SK-N-SH (cell line): ENCODE results near the gene CYP2A13. TPM values are rescaled to one million over a fixed set of nuclear protein-coding genes. Genes with fewer than 3 reads are reported as not detected.

Experiments used
- CTCF ChIA-PET: fragments of 300-600, 350-600 bp; formaldehyde crosslinking; extraction: SDS; loops from one replicate; lab custom pipeline; 2021; lab: Yijun Ruan, JAX
- POLR2A ChIA-PET: fragments of 350-600 bp; sonication (Branson Sonifier 250); formaldehyde crosslinking; extraction: SDS; loops from one replicate; lab custom pipeline; 2020; ENCODE audit warnings: antibody characterized with exemption, inconsistent platforms; lab: Yijun Ruan, JAX
- DNase-seq: peaks from one replicate; pipeline ENCODE4 v3.0.0; 2012
- H2AFZ ChIP-seq: fragments of 200-600 bp; sonication (generic); 2 replicates; pipeline ENCODE4 v1.8.1; 2016; ENCODE audit warnings: antibody characterized with exemption, mild to moderate bottlenecking, low read depth
- H3F3A ChIP-seq: fragments of 200-600 bp; sonication (generic); replicated peaks from 2 replicates; pipeline ENCODE3; 2016; ENCODE audit warnings: antibody characterized with exemption, mild to moderate bottlenecking; ENCODE audit not compliant: insufficient read depth
- H3K27ac ChIP-seq, 2 experiments: fragments of 200-500 bp in 1 of 2; fragments of 200-600 bp in 1 of 2; sonication (Bioruptor generic) in 1 of 2; sonication (generic), shearing (Covaris generic) in 1 of 2; 2 replicates each; pipeline versions ENCODE4 v1.5.1 to v1.6.1; 2014 to 2016; ENCODE audit warnings: low read depth in 2 of 2, inconsistent platforms in 1 of 2, low read length in 1 of 2, mild to moderate bottlenecking in 1 of 2, mixed read lengths in 1 of 2
- H3K27me3 ChIP-seq: fragments of 200-600 bp; sonication (generic), shearing (Covaris generic); 2 replicates; pipeline ENCODE4 v1.6.1; 2016; ENCODE audit warnings: mixed run types; ENCODE audit not compliant: insufficient read depth
- H3K36me3 ChIP-seq, 2 experiments: fragments of 200-500 bp in 1 of 2; fragments of 200-600 bp in 1 of 2; sonication (Bioruptor generic) in 1 of 2; sonication (generic) in 1 of 2; replicated peaks in 1 of 2; 2 replicates each; pipeline versions ENCODE3 to v1.5.1; 2014 to 2016; ENCODE audit warnings: low read length in 1 of 2, mild to moderate bottlenecking in 1 of 2; ENCODE audit not compliant: insufficient read depth in 2 of 2, control insufficient read depth in 1 of 2
- H3K4me1 ChIP-seq, 2 experiments: fragments of 200-500 bp in 1 of 2; fragments of 200-600 bp in 1 of 2; sonication (Bioruptor generic) in 1 of 2; sonication (generic), shearing (Covaris generic) in 1 of 2; 2 replicates each; pipeline versions ENCODE4 v1.5.1 to v1.6.1; 2014 to 2016; ENCODE audit warnings: low read depth in 1 of 2, low read length in 1 of 2, mixed run types in 1 of 2; ENCODE audit not compliant: insufficient read depth in 2 of 2, control insufficient read depth in 1 of 2
- H3K4me2 ChIP-seq: fragments of 200-600 bp; sonication (generic), shearing (Covaris generic); 2 replicates; pipeline ENCODE4 v1.6.1; 2017; ENCODE audit warnings: mixed run types
- H3K4me3 ChIP-seq, 2 experiments: fragments of 200-500 bp in 1 of 2; fragments of 200-600 bp in 1 of 2; sonication (Bioruptor generic) in 1 of 2; sonication (generic), shearing (Covaris generic) in 1 of 2; 2 replicates each; pipeline versions ENCODE4 v1.5.1 to v1.8.1; 2014 to 2016; ENCODE audit warnings: low read depth in 2 of 2, inconsistent platforms in 1 of 2, low read length in 1 of 2, mild to moderate bottlenecking in 1 of 2, mixed read lengths in 1 of 2, moderate library complexity in 1 of 2
- H3K79me2 ChIP-seq: fragments of 200-600 bp; sonication (generic); 2 replicates; pipeline ENCODE4 v1.8.1; 2017; ENCODE audit warnings: mild to moderate bottlenecking; ENCODE audit not compliant: insufficient read depth
- H3K9ac ChIP-seq: fragments of 200-600 bp; sonication (generic); 2 replicates; pipeline ENCODE4 v1.6.1; 2017; ENCODE audit warnings: mixed run types
- H3K9me2 ChIP-seq: fragments of 200-600 bp; sonication (generic); 2 replicates; pipeline ENCODE4 v1.6.1; 2017; ENCODE audit warnings: mixed run types
- H3K9me3 ChIP-seq: fragments of 200-600 bp; sonication (generic); 2 replicates; pipeline ENCODE4 v1.6.1; 2017; ENCODE audit warnings: mixed run types, mild to moderate bottlenecking, moderate library complexity
- H4K20me1 ChIP-seq: fragments of 200-600 bp; sonication (generic); 2 replicates; pipeline ENCODE4 v1.6.1; 2017; ENCODE audit warnings: mild to moderate bottlenecking, mixed run types; ENCODE audit not compliant: insufficient read depth
- EP300 ChIP-seq, 2 experiments: IDR thresholded peaks; 2 replicates each; pipeline versions ENCODE4 v1.4.0 to v1.6.1; 2012; ENCODE audit warnings: borderline replicate concordance in 1 of 2, low read depth in 1 of 2, low read length in 1 of 2
- EZH2phosphoT487 ChIP-seq: fragments of 200-600 bp; sonication (generic); IDR thresholded peaks from 2 replicates; pipeline ENCODE4 v1.6.1; 2017; ENCODE audit warnings: low read depth, mixed run types, mild to moderate bottlenecking, antibody characterized with exemption, moderate library complexity, borderline replicate concordance
- FOXJ3 ChIP-seq: sonication (generic); formaldehyde crosslinking; IDR thresholded peaks from 2 replicates; pipeline ENCODE4 v1.5.1; 2020; ENCODE audit warnings: mild to moderate bottlenecking, missing genetic modification reagents
- FOXM1 ChIP-seq: IDR thresholded peaks from 2 replicates; pipeline ENCODE4 v1.4.0; 2012; ENCODE audit warnings: low read depth, mild to moderate bottlenecking
- GATA2 ChIP-seq: sonication (generic); formaldehyde crosslinking; IDR thresholded peaks from 2 replicates; pipeline ENCODE4 v1.5.0; 2020; ENCODE audit warnings: mild to moderate bottlenecking, missing genetic modification reagents
- JUND ChIP-seq: IDR thresholded peaks from 2 replicates; pipeline ENCODE4 v1.4.0; 2012
- MEF2A ChIP-seq: IDR thresholded peaks from 2 replicates; pipeline ENCODE4 v1.4.0; 2012; ENCODE audit warnings: low read depth, borderline replicate concordance
- MXI1 ChIP-seq: IDR thresholded peaks from 2 replicates; pipeline ENCODE4 v1.6.1; 2012; ENCODE audit warnings: mild to moderate bottlenecking, low read depth, low read length, improper control_type of control experiment
- NFIC ChIP-seq: IDR thresholded peaks from 2 replicates; pipeline ENCODE4 v1.4.0; 2012; ENCODE audit warnings: borderline replicate concordance
- NRF1 ChIP-seq: IDR thresholded peaks from 2 replicates; pipeline ENCODE4 v1.6.1; 2012; ENCODE audit warnings: low read depth, mild to moderate bottlenecking, low read length
- RFX5 ChIP-seq: IDR thresholded peaks from 2 replicates; pipeline ENCODE4 v1.6.1; 2012; ENCODE audit warnings: mild to moderate bottlenecking, improper control_type of control experiment, low read length
- RXRA ChIP-seq: IDR thresholded peaks from 2 replicates; pipeline ENCODE4 v1.4.0; 2012; ENCODE audit warnings: low read depth, mild to moderate bottlenecking, borderline replicate concordance
- SMC3 ChIP-seq: IDR thresholded peaks from 2 replicates; pipeline ENCODE4 v1.6.1; 2012; ENCODE audit warnings: low read depth, low read length, improper control_type of control experiment
- TEAD4 ChIP-seq: IDR thresholded peaks from 2 replicates; pipeline ENCODE4 v1.4.0; 2012; ENCODE audit warnings: mild to moderate bottlenecking, borderline replicate concordance; ENCODE audit not compliant: insufficient read depth
- YY1 ChIP-seq: IDR thresholded peaks from 2 replicates; pipeline ENCODE4 v1.4.0; 2012; ENCODE audit warnings: low read depth, mild to moderate bottlenecking
- WGBS: methylation state at CpG from one replicate; pipeline ENCODE4 v1.1.6; 2017; ENCODE audit warnings: low lambda C conversion rate; 5-methylcytosine and 5-hydroxymethylcytosine counted together
- polyA plus RNA-seq, 3 experiments: library from polyadenylated mRNA; depleted of rRNA; stranded (reverse); fragments of >200 nt; gene quantifications; 2 replicates each; pipeline ENCODE4 v1.2.3, GENCODE V29; 2012
- TF ChIP-seq, protein P1 (sequence below): IDR thresholded peaks from 2 replicates; pipeline ENCODE4 v1.4.0; 2012; ENCODE audit warnings: low read depth, borderline replicate concordance
- TF ChIP-seq, protein P2 (sequence below): fragments of 150-350 bp; IDR thresholded peaks from 2 replicates; pipeline ENCODE4 v1.6.1; 2017; ENCODE audit warnings: antibody characterized with exemption, low read length, low read depth, borderline replicate concordance
- TF ChIP-seq, protein P3 (sequence below): fragments of 150-350 bp; IDR thresholded peaks from 2 replicates; pipeline ENCODE4 v1.6.1; 2016; ENCODE audit warnings: mild to moderate bottlenecking, low read depth, low read length

Gene CYP2A13
- polyA plus RNA-seq, 1 of the 3 experiments (the other 2 are of a cell fraction) = not detected

DNA sequence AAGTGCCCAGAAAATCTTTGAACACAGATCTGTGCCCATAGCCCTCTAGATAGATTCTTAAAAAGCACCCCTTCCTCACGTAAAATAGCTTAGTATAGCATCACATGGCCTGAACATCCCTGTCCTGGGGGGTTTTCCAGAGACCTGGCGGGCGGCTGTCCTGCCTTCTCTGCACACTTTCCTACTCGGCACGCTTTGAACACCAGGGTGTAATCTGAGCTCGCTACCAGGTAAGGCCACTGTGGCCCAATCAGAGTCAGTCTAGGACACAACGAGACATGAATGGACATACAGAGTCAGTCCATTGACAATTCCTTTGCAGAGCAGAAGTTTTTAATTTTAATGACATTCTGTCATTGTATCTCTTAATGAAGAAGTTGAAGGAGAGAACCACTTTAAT, 8.1 kb downstream of the CYP2A13 start:
- Histone ChIP-seq H2AFZ (no peak overlapping the region), H3K4me2 (no peak overlapping the region), H3F3A (no peaks in the 10 kb centered on the region), H3K36me3 (no peaks in the 10 kb centered on the region), H3K27ac (no peak overlapping the region), H3K9me3 (no peaks in the 10 kb centered on the region), H3K4me3 (no peak overlapping the region), H3K4me1 (no peaks in the 10 kb centered on the region), H4K20me1 (no peaks in the 10 kb centered on the region), H3K9me2 (no peaks in the 10 kb centered on the region), H3K27me3 (peaks cover 48% of the 10 kb centered on the region), H3K79me2 (no peaks in the 10 kb centered on the region), H3K9ac (no peak overlapping the region)
- no peak for TF ChIP-seq JUND
- POLR2A ChIA-PET = no interaction called here
- CTCF ChIA-PET = interaction anchor here (0.9 kb wide), 1 partner anchor 156 kb away, joined by 3 read pairs; no protein-coding TSS in a partner anchor
- DNase-seq = no peak
- 23% methylated on average over 7 of the region's 7 CpGs for WGBS

DNA sequence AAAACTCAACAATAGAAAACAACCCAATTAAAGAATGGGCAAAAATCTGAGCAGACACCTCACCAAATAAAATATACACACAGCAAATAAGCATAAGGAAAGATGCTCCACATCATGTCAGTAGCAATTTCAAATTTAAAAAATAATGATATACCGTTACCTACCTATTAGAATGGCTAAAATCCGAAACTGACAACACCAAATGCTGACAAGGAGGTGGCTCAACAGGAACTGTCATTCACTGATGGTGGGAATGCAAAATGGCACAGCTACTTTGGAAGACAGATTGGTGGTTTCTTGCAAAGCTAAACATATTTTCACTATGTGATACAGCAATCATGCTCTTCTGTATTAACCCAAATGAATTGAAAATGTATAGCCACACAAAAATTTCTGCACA, 9.1 kb downstream of the CYP2A13 start:
- POLR2A ChIA-PET = no interaction called here
- H3K9me2 ChIP-seq = no peaks in the 10 kb centered on the region
- CTCF ChIA-PET = interaction anchor here (0.9 kb wide), 1 partner anchor 157 kb away, joined by 3 read pairs; no protein-coding TSS in a partner anchor

DNA sequence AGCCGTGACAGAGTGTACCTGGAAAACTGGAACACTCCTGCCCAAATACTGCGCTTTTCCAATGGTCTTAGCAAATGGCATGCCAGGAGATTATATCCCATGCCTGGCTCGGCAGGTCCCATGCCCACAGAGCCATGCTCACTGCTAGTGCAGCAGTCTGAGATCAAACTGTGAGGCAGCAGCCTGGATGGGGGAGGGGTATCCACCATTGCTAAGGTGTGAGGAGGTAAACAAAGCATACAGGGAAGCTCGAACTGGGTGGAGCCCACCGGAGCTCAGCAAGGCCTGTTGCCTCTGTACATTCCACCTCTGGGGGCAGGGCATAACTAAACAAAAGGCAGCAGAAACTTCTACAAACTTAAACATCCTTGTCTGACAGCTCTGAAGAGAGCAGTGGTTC, 10.5 kb downstream of the CYP2A13 start:
- H3K9me2 ChIP-seq = no peaks in the 10 kb centered on the region
- ChIA-PET CTCF (no interaction called here), POLR2A (no interaction called here)
- no peak overlapping the region for H3K9ac ChIP-seq
- no peaks in the 10 kb centered on the region for H3K36me3 ChIP-seq
- DNase-seq = no peak
- H2AFZ ChIP-seq = no peak overlapping the region
- TF ChIP-seq EZH2phosphoT487 (no peak), EP300 (IDR thresholded peaks at IDR 0.05; ENCODE audit: borderline replicate concordance in 1 of 2, low read depth in 1 of 2, low read length in 1 of 2) (no peak), NRF1 (no peak), FOXJ3 (CRISPR knock-in tag) (no peak)
- TF ChIP-seq, protein P1, sequence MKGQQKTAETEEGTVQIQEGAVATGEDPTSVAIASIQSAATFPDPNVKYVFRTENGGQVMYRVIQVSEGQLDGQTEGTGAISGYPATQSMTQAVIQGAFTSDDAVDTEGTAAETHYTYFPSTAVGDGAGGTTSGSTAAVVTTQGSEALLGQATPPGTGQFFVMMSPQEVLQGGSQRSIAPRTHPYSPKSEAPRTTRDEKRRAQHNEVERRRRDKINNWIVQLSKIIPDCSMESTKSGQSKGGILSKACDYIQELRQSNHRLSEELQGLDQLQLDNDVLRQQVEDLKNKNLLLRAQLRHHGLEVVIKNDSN = no peak
- peaks cover 30% of the 10 kb centered on the region; the same call in 1 of the 2 replicates for H3K27me3 ChIP-seq
- 0% methylated on average over 3 of the region's 5 CpGs for WGBS
- H3K9me3 ChIP-seq = no peaks in the 10 kb centered on the region
- no peaks in the 10 kb centered on the region for H3K79me2 ChIP-seq
- H3K4me2 ChIP-seq = no peak overlapping the region
- no peak overlapping the region for H3K4me3 ChIP-seq
- no peaks in the 10 kb centered on the region for H4K20me1 ChIP-seq
- no peaks in the 10 kb centered on the region for H3F3A ChIP-seq
- H3K27ac ChIP-seq = no peak overlapping the region
- no peaks in the 10 kb centered on the region for H3K4me1 ChIP-seq

More for the DNA sequence above, 9.1 kb downstream of the CYP2A13 start:
- peaks cover 45% of the 10 kb centered on the region for H3K27me3 ChIP-seq
- no peak for DNase-seq
- no peak overlapping the region for H3K27ac ChIP-seq
- no peak overlapping the region for H3K4me3 ChIP-seq
- no peaks in the 10 kb centered on the region for H4K20me1 ChIP-seq
- TF ChIP-seq NFIC (no peak), GATA2 (no peak), EZH2phosphoT487 (no peak), YY1 (no peak), FOXM1 (no peak), MXI1 (no peak), RFX5 (no peak), EP300 (IDR thresholded peaks at IDR 0.05; ENCODE audit: borderline replicate concordance in 1 of 2, low read depth in 1 of 2, low read length in 1 of 2) (no peak), TEAD4 (no peak), NRF1 (no peak), MEF2A (no peak), FOXJ3 (CRISPR knock-in tag) (no peak), RXRA (no peak), SMC3 (no peak)
- TF ChIP-seq, protein P2, sequence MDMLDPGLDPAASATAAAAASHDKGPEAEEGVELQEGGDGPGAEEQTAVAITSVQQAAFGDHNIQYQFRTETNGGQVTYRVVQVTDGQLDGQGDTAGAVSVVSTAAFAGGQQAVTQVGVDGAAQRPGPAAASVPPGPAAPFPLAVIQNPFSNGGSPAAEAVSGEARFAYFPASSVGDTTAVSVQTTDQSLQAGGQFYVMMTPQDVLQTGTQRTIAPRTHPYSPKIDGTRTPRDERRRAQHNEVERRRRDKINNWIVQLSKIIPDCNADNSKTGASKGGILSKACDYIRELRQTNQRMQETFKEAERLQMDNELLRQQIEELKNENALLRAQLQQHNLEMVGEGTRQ = no peak
- TF ChIP-seq, protein P3, sequence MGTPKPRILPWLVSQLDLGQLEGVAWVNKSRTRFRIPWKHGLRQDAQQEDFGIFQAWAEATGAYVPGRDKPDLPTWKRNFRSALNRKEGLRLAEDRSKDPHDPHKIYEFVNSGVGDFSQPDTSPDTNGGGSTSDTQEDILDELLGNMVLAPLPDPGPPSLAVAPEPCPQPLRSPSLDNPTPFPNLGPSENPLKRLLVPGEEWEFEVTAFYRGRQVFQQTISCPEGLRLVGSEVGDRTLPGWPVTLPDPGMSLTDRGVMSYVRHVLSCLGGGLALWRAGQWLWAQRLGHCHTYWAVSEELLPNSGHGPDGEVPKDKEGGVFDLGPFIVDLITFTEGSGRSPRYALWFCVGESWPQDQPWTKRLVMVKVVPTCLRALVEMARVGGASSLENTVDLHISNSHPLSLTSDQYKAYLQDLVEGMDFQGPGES = no peak
- no peaks in the 10 kb centered on the region for H3K9me3 ChIP-seq
- no peak overlapping the region for H3K9ac ChIP-seq
- no peaks in the 10 kb centered on the region for H3K4me1 ChIP-seq
- H3K36me3 ChIP-seq = no peaks in the 10 kb centered on the region
- H3K79me2 ChIP-seq = no peaks in the 10 kb centered on the region
- no peak overlapping the region for H2AFZ ChIP-seq
- no peak overlapping the region for H3K4me2 ChIP-seq
- no peaks in the 10 kb centered on the region for H3F3A ChIP-seq
- 2% methylated on average over 2 of the region's 2 CpGs for WGBS
